ENCODE data around the gene CHEK2. TPM values are rescaled to one million over a fixed set of nuclear protein-coding genes. Genes with fewer than 3 reads are reported as not detected.
A peak's percentile ranks its signal among the peaks of the same experiment; 100 is the strongest.
"Not testable (repeated sequence)": the region's sequence is repeated elsewhere in the genome, so short reads cannot be mapped to it uniquely, and the experiment has no call there.

The CHEK2 gene
- polyA plus RNA-seq (2013, experiment 1 of 2; ENCODE audit: insufficient read length): 10.6 TPM
- 10.1 TPM for polyA plus RNA-seq (2013, experiment 2 of 2; ENCODE audit: insufficient read length)

DNA sequence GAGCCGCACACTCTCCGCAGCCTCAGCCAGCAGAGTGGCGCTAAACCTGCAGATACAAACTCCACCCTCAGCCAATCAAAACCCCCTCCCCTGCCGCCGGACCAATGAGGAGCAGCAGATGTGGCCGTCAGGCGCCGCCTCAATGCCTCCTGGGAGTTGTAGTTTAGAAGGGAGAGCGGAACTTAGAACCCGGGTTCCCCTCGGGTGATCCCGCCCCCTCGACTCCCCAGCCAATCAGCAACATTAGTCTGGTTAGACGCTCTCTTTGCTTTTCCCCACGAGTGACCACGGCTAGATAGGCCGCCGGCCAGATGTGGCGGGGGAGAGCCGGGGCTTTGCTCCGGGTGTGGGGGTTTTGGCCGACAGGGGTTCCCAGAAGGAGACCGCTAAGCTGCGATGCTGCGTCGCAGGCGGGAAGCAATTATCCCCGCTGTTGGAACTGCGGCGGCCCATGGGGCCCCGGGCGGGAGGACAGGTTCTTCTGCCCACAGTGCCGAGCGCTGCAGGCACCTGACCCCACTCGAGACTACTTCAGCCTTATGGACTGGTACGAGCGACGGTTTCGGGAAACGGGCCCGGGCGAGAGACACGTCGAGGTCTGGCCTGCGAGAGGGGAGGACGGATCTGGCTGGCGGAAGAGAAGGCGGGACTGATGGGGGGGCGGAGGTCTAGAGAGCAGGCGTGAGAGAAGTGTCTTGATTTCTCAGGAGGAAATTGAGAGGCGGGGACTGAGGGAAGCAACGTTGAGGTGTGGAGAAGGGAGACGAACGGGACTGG is at the start of gene CHEK2, which contains the start of gene HSCB:
Gene CHEK2, minus strand, starts transcription at position 36 of the 777 bp plus-strand sequence. CDS start 7,099 bp downstream, outside the sequence.
Gene HSCB, plus strand, starts transcription at position 255 of the 777 bp plus-strand sequence. Its CDS starts 57 bp downstream, at position 312.
- peak; percentile 99 for DNase-seq

DNA sequence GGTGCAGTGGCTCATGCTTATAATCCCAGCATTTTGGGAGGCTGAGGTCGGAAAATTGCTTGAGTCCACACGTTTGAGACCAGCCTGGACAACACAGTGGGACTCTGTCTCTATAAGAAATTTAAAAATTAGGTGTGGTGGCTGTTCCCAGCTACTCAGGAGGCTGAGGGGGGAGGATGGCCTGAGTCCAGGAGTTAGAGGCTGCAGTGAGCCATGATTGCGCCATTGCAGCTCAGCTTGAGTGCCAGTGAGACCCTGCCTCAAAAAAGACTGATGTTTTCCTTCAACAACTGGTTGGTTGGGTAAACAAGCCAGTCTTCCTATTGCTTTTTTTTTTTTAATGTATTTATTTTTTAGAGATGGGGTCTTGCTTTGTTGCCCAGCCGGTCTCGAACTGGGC is 49.5 kb upstream of the CHEK2 start:
- no peak for DNase-seq

DNA sequence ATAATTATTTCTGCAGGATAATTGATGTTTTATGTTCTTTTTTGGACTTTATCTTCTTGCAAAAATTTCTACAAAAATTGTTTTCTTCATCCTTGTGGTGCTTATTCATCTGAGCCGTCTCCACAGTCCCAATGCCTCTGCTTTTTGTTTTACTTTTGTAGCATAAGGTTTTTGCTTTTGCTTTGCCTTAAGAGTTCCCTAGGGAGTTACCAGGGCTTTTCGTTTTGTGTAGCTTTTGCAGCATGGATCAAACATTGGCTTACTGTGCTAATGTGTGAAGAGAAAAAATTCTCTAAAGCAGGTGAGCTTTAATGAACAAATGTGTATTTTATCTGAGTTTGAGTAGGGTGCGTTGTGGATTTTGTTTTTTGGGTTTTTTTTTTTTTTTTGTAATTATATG is 47.0 kb upstream of the CHEK2 start:
- DNase-seq: no peak

DNA sequence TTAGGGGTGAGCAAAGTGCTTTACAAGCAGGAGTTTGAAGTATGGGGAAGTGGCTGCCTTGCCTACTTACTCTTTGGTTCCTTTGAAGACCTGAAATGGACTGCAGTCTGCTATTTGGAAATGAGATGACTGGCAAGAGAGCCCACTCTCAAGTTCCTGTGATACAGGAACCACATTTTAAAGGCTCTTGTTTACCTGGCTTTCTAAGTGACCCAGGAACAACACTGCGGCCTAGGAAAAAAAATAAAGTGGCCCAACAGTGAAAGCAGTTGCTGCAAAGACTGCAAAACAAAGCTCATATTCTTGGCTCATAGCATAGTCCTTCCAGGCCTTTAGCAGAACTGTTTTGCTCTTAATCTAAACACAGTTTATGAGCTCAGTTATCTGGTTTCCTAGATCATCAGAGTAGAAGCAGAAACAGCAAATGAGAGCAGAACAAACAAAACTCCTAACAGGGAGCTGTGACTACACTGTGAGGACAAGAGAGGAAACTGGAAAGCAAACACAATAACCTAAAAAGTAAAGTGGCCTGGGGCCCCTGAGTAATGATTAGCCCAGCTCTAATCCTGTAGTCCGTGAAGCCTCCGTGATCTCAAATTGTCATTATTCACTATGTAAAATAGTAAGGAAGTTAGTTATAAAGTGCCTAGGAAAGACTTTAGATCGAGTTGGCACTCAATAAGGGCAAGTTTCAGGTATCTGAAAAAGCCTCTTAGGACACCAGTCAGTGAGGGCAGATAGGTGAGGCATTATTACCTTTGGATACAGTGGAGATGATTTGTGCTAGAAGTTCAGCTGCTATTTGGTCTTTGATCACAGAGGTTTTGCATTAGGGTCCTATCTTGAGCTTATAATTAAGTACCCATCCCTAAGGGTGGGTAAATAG is 42.4 kb upstream of the CHEK2 start:
- no peak for DNase-seq

DNA sequence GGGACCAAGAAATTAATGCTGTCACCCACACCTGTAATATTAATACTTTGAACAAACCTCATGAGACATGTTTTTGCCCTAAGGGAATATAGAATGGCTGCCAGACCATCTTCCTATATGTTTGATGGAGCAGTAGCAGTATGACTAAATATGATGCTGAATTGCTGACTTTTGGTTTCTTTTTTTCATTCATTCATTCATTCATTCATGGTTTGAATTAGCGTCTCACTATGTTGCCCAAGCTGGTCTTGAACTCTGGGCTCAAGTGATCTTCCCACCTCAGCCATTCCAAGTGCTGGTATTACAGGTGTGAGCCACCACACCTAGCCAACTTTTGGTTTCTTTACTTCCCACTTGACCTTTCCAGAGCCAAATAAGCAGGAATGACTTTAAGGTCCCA is 38.7 kb upstream of the CHEK2 start:
- no peak for DNase-seq

DNA sequence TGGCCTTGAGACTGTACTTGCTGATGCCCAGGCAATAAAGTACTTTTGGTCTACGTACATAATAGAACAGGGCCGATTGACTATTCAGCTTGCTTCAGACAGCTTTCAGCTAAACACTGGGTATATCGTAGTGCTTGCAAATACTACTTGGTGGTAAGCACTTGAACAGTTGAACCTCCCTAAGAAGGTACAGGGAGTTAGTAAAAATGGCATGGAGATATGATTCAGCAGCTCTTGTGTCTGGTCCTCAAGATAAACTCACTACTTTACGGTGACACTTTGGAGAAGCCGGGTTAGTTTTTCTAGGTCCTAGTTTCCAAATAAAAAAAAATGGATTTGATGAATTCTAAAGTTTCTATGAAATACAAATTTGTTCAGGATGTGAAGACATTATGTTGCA is 38.2 kb upstream of the CHEK2 start:
- no peak for DNase-seq

DNA sequence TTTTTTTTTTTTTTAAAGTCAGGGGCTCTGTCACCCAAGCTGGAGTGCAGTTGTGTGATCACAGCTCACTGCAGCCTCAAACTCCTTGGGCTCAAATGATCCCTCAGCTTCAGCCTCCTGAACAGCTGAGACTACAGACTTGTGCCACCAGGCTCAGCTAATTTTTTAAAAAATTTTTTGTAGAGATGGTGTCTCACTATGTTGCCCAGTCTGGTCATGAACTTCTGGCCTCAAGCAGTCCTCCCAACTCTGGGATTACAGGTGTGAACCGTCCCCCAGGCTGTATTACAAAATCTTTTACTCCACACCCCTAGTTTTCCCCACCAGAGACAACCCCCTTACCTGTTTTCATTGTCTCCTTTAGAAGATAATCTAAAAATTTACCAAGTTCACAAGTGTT is 32.8 kb upstream of the CHEK2 start:
- DNase-seq: no peak

DNA sequence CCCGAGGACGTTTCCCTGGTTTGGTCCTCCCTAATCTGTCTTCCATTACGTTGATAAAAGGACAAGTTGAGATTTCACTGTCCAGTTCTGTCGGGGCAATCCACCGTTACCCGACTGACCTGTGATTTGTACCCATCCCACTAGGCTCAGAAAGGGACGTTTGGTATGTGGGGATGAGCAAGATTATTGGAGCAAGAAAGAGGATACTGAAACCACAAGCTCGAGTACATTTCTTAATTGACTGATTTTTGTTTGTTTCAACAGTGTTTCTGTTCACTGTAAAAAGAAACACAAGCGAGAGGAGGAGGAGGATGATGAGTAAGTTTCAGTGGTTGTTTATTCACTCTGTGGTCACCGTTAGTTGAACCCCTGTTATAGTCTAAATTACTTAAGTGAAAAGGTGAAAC is 31.8 kb upstream of the CHEK2 start:
- DNase-seq: no peak

DNA sequence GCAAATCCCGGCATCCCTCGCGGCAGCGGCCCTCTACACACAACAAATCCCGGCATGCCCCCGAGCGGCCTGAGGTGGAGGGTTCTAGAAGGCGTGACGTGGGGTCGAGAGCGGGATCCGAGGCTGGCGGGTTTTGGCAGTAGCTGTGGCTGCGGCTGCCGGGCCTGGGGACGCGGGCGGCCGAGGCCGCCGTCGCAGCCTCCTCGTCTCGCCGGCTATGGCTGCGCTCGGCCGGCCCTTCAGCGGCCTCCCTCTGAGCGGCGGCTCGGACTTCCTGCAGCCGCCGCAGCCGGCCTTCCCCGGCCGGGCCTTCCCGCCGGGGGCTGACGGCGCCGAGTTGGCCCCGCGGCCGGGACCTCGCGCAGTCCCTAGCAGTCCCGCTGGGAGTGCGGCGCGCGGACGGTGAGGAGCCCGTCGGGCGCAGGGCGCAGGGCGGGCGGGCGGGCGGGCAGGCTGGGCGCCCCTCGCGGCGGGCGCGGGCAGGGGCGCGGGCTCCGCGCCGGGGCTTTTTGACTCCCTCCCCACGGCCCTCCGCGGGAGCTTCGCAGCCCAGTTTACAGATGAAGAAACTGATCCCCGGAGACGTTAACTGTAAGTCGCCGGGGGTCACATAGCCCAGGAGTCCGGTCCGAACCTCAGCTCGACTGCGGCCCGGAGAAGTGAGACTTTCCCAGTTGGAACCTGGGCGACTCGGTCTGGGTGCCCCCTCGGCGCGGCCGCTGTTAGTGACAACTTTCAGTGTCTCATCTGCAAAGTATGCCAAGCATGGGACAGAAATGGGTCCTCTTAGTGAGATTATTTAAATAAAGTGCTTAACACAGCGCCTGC is 31.2 kb upstream of the CHEK2 start, which contains the start of gene CCDC117:
Gene CCDC117, plus strand, starts transcription at position 63 of the 828 bp plus-strand sequence. Its CDS starts 155 bp downstream, at position 218.
- DNase-seq: peak; percentile 96

DNA sequence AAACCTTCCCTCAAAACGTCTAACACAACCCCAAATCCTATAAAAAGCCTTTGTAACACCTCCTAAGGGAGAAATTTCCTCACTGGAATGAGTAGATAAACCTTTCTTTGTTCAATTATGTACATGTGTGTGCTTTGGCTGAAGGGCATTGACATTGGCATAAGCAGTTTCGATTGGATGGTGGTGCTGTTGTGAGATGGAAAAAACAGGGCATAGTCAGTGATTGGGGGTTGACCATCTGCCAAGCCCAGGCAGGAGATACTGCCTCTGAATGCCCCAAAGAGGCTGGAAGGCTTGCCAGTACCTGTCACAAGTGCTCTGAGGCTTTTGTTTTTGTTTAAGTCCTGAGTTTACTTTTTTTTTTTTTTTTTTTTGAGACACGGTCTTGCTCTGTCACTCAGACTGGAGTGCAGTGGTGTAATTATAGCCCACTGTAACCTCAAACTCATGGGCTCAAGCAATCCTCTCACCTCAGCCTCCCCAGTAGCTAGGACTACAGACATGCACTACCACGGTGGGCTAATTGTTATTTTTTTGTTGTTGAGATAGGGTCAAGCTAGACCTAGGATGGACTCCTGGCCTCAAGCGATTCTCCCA is 29.7 kb upstream of the CHEK2 start:
- no peak for DNase-seq

DNA sequence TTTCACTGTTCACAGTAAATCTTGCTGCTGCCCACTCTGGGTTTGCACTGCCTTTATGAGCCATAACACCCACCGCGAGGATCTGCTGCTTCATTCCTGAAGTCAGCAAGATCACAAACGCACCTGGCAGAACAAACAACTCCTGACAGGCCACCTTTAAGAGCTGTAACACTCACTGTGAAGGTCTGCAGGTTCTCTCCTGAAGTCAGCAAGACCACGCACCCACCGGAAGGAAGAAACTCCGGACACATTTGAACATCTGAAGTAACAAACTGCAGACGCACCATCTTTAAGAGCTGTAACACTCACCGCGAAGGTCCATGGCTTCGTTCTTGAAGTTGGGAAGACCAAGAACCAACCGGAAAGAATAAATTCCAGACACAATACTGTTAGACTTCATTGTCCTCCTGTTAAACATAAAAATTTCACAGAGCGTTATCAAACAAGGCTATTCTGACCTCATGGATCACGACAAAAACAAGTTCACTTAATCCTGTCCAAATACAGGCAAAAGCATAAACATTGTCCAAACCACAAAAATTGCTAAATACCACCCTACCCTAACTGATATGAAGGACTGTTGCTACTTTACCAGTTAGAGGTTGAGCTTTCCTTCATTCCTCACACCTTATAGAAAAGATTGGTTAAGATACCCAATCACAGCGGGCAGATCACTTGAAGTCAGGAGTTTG is 27.9 kb upstream of the CHEK2 start:
- DNase-seq: no peak

DNA sequence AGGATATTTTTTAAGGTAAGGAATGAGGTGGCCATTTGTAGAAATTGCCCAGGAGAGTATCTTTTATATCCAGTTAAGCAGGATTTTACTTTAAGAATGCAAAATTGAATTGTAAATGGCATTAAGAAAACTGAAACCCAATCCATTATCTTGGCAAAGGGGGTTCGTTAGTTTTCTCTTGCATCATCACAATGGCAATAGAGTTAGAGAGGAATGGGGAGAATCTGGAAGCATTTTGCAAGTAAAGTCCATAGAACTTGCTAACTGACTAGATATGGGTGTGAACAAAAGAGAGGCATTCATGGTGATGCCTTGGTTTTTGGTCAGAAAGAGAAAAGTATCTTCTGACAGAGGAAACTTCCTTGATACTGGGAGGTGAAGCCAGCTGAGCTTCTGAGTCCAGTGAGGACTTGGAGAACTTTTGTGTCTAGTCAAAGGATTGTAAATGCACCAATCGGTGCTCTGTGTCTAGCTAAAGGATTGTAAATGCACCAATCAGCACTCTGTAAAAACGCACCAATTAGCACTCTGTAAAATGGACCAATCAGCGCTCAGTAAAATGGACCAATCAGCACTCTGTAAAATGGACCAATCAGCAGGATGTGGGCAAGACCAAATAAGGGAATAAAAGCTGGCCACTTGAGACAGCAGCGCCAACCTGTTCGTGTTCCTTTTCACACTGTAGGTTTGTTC is 27.2 kb upstream of the CHEK2 start:
- no peak for DNase-seq

DNA sequence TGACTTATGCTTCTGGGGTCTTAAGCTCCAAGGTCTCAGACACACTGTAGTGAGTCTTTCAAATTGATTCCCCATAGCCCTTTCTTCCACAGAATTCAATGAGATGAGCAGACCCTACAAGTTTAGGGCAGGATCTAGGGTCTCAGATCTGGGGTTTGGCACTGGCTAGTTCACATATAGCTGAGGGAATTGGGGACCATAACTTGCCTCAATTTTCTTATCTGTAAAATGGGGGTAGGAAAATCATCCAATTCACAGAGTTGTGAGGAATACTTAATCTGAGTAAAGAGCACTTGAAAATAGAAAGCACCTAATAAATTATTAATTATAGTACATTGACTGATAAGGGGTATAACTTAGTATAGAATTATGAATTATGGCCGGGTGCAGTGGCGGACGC is 25.0 kb upstream of the CHEK2 start:
- DNase-seq: no peak

DNA sequence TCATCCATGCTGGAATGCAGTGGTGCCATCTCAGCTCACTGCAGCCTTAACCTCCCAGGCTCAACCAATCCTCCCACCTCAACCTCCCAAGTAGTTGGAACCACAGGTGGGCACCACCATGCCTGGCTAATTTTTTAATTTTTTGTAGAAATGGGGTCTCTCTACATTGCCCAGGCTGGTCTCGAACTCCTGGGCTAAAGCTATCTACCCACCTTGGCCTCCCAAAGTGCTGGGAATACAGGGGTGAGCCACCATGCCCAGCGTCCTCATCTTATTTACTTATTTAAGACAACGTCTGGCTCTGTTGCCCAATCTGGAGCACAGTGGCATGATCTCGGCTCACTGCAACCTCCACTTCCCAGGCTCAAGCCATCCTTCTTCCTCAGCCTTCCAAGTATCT is 20.4 kb upstream of the CHEK2 start:
- DNase-seq: not testable (repeated sequence)

DNA sequence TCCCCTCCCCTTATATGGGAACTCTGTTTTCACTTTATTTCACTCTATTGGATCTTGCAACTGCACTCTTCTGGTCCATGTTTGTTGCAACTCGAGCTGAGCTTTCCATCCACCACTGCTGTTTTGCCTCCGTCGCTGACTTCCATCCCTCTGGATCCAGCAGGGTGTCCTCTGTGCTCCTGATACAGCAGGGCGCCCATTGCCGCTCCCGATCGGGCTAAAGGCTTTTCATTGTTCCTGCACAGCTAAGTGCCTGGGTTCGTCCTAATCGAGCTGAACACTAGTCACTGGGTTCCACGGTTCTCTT is 19.8 kb upstream of the CHEK2 start:
- DNase-seq: no peak

DNA sequence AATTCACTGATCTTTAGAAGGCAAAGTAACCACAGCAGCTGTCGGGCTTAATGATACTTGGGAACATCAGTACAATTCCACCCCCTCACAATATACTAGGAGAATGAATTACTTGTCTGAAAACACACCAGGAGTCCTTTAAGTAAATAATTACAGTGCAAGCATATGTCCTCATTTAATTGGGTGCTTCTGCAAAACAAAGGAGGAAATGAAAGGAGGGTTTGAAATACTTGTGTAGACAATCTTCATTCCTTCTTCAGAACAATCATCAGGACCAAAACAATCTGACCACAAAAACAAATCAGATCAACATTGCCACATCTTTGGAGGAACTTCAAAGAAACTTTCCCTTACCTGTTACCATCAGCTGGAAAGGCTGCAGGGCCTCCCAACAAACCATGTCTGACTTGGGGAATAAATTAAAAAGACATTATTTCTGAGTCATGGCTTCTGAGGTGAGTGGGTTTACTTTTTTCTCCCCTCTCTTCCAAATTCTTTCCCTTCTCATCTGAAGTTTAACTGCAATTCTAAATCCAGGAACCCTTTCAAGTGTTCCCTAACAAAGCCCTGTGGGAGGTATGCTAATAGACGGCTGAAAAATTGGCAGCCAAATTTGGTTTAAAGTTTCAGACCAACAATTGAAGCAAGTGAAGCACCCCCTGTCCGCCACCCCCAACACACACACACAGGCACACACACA is 18.4 kb upstream of the CHEK2 start:
- DNase-seq: no peak

DNA sequence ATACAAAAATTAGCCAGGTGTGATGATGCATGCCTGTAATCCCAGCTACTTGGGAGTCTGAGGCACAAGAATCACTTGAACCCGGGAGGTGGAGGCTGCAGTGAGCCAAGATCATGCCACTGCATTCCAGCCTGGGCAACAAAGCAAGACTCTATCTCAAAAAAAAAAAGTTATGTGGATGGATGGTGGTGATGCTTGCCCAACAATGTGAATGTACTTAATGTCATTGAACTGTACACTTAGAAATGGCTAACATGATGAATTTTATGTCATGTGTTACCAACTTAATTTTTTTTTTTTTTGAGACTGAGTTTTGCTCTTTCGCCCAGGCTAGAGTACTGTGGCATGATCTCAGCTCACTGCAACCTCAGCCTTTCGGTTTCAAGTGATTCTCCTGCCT is 12.9 kb upstream of the CHEK2 start:
- DNase-seq: not testable (repeated sequence)

DNA sequence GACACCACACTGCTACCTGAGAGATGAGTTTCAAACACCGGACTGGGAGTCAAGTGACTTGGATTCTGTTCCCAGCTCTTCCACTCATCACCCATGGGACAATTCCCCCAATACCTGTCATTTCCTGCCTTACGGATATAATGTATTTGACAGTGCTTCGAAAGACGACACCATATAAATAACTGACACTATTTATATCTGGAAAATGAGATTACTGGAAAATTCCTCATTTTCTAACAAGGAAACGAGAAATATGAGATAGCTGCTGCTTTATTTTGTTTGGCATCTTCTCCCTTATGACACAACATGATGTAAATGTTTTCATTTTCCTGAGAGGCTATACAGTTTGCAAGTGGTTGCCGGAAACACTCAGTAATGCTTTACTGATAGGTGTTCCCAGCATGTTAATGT is 8.9 kb upstream of the CHEK2 start:
- DNase-seq: peak; percentile 65

DNA sequence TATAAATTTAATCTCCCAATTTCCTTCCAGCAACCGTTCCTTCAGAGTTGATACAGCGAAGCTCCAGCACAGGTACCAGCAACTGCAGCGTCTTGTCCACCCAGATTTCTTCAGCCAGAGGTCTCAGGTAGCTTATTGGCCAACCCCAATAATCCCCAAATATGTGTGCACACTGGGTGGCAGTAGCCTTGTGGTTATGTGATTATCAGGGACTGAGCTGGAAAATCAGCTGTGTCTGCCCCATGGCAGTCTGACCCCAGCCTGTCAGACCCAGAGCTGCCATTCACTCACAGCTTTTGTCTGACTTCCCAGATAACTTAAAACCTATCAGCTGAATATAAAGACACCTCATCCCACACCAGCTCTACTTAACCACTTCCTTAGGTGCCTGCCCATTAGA is 2.2 kb upstream of the CHEK2 start:
- DNase-seq: no peak

DNA sequence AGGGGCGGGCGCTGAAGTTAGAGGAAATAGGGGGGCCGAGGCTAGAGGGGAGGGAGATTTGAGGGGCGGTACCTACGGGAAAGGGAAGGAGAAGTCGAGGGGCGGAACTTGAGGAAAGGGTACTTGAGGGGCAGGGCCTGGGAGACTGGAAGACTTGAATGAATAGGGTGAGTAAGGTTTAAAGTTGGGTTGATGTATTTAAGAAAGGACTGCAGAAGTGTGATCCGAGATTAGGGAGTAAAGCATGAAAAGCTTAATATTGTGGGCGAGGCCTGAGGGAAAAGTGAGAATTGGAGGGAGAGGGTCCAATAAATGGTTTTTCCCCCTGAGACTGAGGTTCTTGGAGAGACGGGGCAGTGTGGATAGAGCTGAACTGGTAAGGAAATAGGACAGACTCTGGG is 942 bp upstream of the CHEK2 start:
- no peak for DNase-seq
